SK-N-MC (cell line): ENCODE results near the gene KRT9.

Source experiments
- EZH2 ChIP-seq: fragments of 200-600 bp; sonication (generic); IDR thresholded peaks from one replicate; pipeline ENCODE4 v1.6.1; 2017; ENCODE audit warnings: antibody characterized with exemption
- FOXP2 ChIP-seq: optimal IDR thresholded peaks from 2 replicates; pipeline ENCODE3; 2011; ENCODE audit warnings: mild to moderate bottlenecking, moderate library complexity; ENCODE audit not compliant: insufficient read depth; ENCODE audit errors: extremely low read length, control extremely low read depth
- POLR2AphosphoS5 ChIP-seq: IDR thresholded peaks from 2 replicates; pipeline ENCODE4 v1.6.1; 2012; ENCODE audit warnings: mild to moderate bottlenecking, low read depth, low read length, borderline replicate concordance

DNA sequence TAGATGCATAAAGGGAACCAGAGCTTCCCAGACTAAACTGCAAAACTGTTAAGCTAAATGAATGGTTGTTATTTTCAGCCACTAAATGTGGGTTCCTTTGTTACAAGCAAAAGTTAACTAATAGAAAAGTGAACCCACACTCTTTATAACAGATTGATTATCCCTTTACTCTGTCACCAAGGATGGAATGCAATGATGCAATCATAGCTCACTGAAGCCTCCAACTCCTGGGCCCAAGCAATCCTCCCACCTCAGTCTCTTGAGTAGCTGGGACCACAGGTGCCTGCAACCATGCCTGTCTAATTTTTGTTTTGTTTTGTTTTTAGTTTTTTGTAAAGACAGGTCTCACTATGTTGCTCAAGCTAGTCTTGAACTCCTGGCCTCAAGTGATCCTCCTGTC, 6.5 kb downstream of the KRT9 start:
- TF ChIP-seq POLR2AphosphoS5 (no peak), EZH2 (no peak), FOXP2 (no peak)
